Osteocyte (in vitro differentiated cells): ENCODE results near the gene OR2C1. TPM values are rescaled to one million over a fixed set of nuclear protein-coding genes. Genes with fewer than 3 reads are reported as not detected.

Source experiments
- DNase-seq: peaks from one replicate; pipeline ENCODE4 v3.0.0; 2021; ENCODE audit warnings: mixed read lengths; ENCODE audit not compliant: unreplicated experiment; ENCODE audit errors: extremely low spot score
- H3K27ac Mint-ChIP-seq: one replicate; pipeline ENCODE4 v1.8.0; 2021; ENCODE audit warnings: mild to moderate bottlenecking, mixed read lengths; ENCODE audit not compliant: unreplicated experiment
- H3K27me3 Mint-ChIP-seq: one replicate; pipeline ENCODE4 v1.8.0; 2021; ENCODE audit warnings: mixed read lengths; ENCODE audit not compliant: unreplicated experiment
- H3K36me3 Mint-ChIP-seq: one replicate; pipeline ENCODE4 v1.8.0; 2021; ENCODE audit warnings: mixed read lengths; ENCODE audit not compliant: unreplicated experiment
- H3K4me1 Mint-ChIP-seq: one replicate; pipeline ENCODE4 v1.8.0; 2021; ENCODE audit warnings: mixed read lengths; ENCODE audit not compliant: unreplicated experiment
- H3K4me3 Mint-ChIP-seq: one replicate; pipeline ENCODE4 v1.8.0; 2021; ENCODE audit warnings: mild to moderate bottlenecking, moderate library complexity, mixed read lengths; ENCODE audit not compliant: unreplicated experiment
- H3K9me3 Mint-ChIP-seq: one replicate; pipeline ENCODE4 v1.8.0; 2021; ENCODE audit warnings: mixed read lengths; ENCODE audit not compliant: unreplicated experiment
- long read RNA-seq: library from polyadenylated mRNA; unstranded; transcript quantifications from one replicate; pipeline ENCODE4 v2.0.0, GENCODE V29; 2021
- total RNA-seq: library from RNA; stranded (reverse); gene quantifications from 2 replicates; pipeline ENCODE4 v1.2.1, GENCODE V29; 2021
- TF ChIP-seq, protein P1 (sequence below): fragments of 200-600 bp; sonication (generic); IDR thresholded peaks from 2 replicates; pipeline ENCODE4 v1.5.0; 2021; ENCODE audit warnings: antibody characterized with exemption, mild to moderate bottlenecking, moderate library complexity

Gene OR2C1
- not detected in 2 replicates for total RNA-seq
- long read RNA-seq = 0 reads

DNA sequence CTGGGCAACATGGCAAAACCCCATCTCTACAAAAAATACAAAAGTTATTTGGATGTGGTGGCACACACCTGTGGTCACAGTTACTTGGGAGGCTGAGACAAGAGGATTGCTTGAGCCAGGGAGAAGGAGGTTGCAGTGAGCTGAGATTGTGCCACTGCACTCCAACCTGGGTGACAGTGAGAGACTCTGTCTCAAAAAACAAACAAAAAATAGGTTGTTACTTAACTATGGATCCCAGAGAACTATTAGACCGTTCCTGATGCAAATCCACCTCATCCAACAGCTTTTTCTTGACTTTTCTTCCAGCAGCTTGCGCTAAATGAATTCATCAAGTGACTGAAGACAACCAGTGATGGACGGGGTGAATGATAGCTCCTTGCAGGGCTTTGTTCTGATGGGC is at the start of gene OR2C1:
OR2C1 (plus strand) TSS at position 301 of the 400 bp plus-strand sequence; CDS start at position 353, 52 bp downstream.
- peaks cover 17% of the 10 kb centered on the region for H3K9me3 Mint-ChIP-seq
- H3K4me3 Mint-ChIP-seq = no peak within 1 kb of the TSS
- H3K27me3 Mint-ChIP-seq = peaks cover 11% of the 10 kb centered on the region
- H3K27ac Mint-ChIP-seq = no peak within 1 kb of the TSS
- no peaks in the 10 kb centered on the region for H3K36me3 Mint-ChIP-seq
- H3K4me1 Mint-ChIP-seq = no peaks in the 10 kb centered on the region
- DNase-seq = no peak
- TF ChIP-seq, protein P1, sequence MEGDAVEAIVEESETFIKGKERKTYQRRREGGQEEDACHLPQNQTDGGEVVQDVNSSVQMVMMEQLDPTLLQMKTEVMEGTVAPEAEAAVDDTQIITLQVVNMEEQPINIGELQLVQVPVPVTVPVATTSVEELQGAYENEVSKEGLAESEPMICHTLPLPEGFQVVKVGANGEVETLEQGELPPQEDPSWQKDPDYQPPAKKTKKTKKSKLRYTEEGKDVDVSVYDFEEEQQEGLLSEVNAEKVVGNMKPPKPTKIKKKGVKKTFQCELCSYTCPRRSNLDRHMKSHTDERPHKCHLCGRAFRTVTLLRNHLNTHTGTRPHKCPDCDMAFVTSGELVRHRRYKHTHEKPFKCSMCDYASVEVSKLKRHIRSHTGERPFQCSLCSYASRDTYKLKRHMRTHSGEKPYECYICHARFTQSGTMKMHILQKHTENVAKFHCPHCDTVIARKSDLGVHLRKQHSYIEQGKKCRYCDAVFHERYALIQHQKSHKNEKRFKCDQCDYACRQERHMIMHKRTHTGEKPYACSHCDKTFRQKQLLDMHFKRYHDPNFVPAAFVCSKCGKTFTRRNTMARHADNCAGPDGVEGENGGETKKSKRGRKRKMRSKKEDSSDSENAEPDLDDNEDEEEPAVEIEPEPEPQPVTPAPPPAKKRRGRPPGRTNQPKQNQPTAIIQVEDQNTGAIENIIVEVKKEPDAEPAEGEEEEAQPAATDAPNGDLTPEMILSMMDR = no peak

DNA sequence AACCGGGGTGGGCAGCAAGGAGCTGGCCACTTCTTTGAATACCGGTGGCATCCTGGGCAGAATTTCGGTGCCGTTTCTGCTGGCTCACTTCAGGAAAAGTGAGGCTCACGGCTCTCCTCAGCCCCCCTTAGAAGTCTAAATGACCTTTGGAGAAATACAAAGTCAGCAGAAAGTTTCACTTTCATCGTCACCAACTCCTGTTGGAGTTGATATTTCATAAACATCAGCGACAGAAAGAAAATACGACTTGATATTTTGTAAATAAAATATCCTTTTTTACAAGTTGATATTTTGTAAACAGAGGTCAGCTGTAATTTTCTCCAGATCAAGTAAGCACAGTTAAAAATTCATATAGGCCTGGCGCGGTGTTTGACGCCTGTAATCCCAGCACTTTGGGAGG is 49.6 kb upstream of the OR2C1 start:
- Mint-ChIP-seq H3K4me1 (peaks cover 13% of the 10 kb centered on the region), H3K27me3 (no peaks in the 10 kb centered on the region), H3K4me3 (peak overlapping the region; percentile 75), H3K27ac (peak overlapping the region; percentile 82), H3K9me3 (peaks cover 25% of the 10 kb centered on the region), H3K36me3 (peaks cover 62% of the 10 kb centered on the region)
- no peak for DNase-seq
- TF ChIP-seq, protein P1 = no peak

DNA sequence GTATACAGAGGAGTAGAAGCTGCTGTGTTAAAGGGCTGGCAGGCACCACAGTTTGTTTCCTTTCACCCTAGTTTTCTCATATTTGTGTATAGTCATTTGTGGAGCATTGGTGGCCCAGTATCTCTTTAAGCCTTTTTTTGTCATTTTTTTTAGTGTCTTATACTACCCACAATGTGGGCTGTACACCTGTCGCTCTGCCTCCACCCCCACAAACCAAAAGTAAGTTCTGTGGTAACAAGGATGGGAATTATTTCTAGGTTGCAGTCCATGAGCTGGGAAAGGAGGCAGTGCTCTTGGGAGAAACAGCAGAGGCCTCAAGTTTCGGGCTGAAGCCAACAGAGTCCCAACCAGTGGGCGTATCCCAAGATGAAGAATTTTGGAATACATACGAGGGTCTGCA is 44.2 kb upstream of the OR2C1 start:
- peaks cover 75% of the 10 kb centered on the region for H3K36me3 Mint-ChIP-seq
- TF ChIP-seq, protein P1 = no peak
- H3K9me3 Mint-ChIP-seq = peaks cover 56% of the 10 kb centered on the region

DNA sequence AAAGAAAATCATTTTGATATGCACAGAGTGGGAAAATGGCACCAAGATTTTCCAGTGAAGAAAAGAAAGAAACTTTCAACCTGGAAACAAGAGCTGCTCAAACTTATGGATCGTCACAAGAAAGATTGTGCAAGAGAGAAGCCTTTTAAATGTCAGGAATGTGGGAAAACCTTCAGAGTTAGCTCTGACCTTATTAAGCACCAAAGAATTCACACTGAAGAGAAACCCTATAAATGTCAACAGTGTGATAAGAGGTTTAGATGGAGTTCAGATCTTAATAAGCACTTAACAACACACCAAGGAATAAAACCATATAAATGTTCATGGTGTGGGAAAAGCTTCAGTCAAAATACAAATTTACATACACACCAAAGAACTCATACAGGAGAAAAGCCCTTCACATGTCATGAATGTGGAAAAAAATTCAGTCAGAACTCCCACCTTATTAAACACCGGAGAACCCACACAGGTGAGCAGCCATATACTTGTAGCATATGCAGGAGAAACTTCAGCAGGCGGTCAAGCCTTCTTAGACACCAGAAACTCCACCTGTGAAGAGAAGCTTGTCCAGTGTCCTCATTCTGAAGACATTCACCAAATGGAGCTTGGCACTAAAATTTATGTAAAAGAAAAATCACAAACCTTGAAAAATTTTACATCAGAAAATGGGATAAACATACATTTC is 38.2 kb upstream of the OR2C1 start:
- H3K27ac Mint-ChIP-seq = no peak overlapping the region
- H3K4me3 Mint-ChIP-seq = no peak overlapping the region
- DNase-seq = no peak
- no peaks in the 10 kb centered on the region for H3K27me3 Mint-ChIP-seq
- H3K4me1 Mint-ChIP-seq = no peaks in the 10 kb centered on the region
- peaks cover 65% of the 10 kb centered on the region for H3K9me3 Mint-ChIP-seq
- H3K36me3 Mint-ChIP-seq = peaks cover 66% of the 10 kb centered on the region
- TF ChIP-seq, protein P1 = no peak

More for the DNA sequence above, 44.2 kb upstream of the OR2C1 start:
- no peaks in the 10 kb centered on the region for H3K27me3 Mint-ChIP-seq
- H3K27ac Mint-ChIP-seq = no peak overlapping the region
- DNase-seq = no peak
- H3K4me3 Mint-ChIP-seq = no peak overlapping the region
- no peaks in the 10 kb centered on the region for H3K4me1 Mint-ChIP-seq

DNA sequence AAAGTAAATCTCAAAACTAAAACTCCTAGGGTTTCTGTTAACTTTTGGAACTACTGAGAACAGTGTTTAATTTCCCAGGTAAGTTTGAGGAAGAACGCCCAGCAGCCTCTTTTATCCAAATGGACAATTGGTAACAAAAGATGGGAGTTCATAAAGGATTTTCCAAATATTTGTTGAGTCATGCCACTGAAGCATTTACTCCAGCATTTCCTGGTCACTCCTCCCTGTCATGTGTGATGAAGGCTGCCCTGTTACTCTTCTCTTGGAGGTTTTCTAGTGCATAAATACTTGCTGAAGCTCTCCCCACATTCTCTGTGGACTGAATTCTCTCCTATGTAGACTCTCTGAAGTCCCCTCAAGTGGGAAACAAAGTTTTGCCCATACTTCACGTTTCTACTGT is 33.9 kb upstream of the OR2C1 start:
- TF ChIP-seq, protein P1 = no peak
- Mint-ChIP-seq H3K36me3 (peaks cover 30% of the 10 kb centered on the region), H3K4me3 (no peak overlapping the region)

More for the DNA sequence above, 33.9 kb upstream of the OR2C1 start:
- no peaks in the 10 kb centered on the region for H3K27me3 Mint-ChIP-seq
- H3K4me1 Mint-ChIP-seq = no peaks in the 10 kb centered on the region
- H3K9me3 Mint-ChIP-seq = peaks cover 34% of the 10 kb centered on the region
- no peak overlapping the region for H3K27ac Mint-ChIP-seq
- no peak for DNase-seq
